Measurements from ENCODE around the gene ST6GAL2. TPM values are rescaled to one million over a fixed set of nuclear protein-coding genes. Genes with fewer than 3 reads are reported as not detected.

ST6GAL2 gene
- polyA plus RNA-seq, 1 of the 3 experiments (the other 2 are of a cell fraction) = 0.77 TPM

DNA sequence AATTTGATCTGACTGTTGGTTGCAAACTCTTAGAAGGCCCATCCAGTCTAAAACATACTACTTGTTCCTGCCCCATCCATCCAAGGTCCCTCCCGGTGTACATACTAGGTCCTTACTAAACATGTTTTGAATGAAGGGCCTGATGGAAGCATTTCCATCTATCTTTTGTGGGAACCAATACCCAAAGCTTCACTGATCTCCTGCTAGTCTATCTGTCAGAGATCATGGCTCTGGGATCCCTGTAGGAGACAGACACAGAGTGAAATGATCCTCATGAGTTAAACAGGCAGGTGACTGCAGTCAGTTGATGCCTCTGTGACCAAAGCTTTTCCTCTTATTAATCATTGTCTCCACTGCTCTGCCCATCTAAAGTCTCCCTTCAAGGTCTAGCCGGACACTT is 115.0 kb downstream of the ST6GAL2 start:
- Histone ChIP-seq H3K27me3 (ENCODE audit: insufficient read depth) (no peaks in the 10 kb centered on the region), H3K9ac (no peak overlapping the region), H3F3A (replicated peaks; ENCODE audit: insufficient read depth) (no peaks in the 10 kb centered on the region), H2AFZ (ENCODE audit: low read depth) (no peak overlapping the region), H3K4me1 (ENCODE audit: control insufficient read depth in 1 of 2, insufficient read depth in 2 of 2, low read depth in 1 of 2, low read length in 1 of 2) (no peaks in the 10 kb centered on the region), H4K20me1 (ENCODE audit: insufficient read depth) (no peaks in the 10 kb centered on the region), H3K4me3 (ENCODE audit: low read depth in 2 of 2, low read length in 1 of 2) (no peak overlapping the region), H3K4me2 (no peak overlapping the region), H3K9me2 (no peaks in the 10 kb centered on the region), H3K36me3 (replicated peaks in 1 of 2; ENCODE audit: control insufficient read depth in 1 of 2, insufficient read depth in 2 of 2, low read length in 1 of 2) (no peaks in the 10 kb centered on the region), H3K27ac (ENCODE audit: low read depth in 2 of 2, low read length in 1 of 2) (no peak overlapping the region), H3K79me2 (ENCODE audit: insufficient read depth) (no peaks in the 10 kb centered on the region), H3K9me3 (no peaks in the 10 kb centered on the region)
- 18% methylated on average over 2 of the region's 2 CpGs for WGBS (ENCODE audit: low lambda C conversion rate)
- POLR2A ChIA-PET = no interaction called here
- no peak for DNase-seq
- CTCF ChIA-PET = interaction anchor here (1.1 kb wide), 2 partner anchors 57 to 133 kb away, joined by 3 read pairs; no protein-coding TSS in a partner anchor
- TF ChIP-seq, protein P1, sequence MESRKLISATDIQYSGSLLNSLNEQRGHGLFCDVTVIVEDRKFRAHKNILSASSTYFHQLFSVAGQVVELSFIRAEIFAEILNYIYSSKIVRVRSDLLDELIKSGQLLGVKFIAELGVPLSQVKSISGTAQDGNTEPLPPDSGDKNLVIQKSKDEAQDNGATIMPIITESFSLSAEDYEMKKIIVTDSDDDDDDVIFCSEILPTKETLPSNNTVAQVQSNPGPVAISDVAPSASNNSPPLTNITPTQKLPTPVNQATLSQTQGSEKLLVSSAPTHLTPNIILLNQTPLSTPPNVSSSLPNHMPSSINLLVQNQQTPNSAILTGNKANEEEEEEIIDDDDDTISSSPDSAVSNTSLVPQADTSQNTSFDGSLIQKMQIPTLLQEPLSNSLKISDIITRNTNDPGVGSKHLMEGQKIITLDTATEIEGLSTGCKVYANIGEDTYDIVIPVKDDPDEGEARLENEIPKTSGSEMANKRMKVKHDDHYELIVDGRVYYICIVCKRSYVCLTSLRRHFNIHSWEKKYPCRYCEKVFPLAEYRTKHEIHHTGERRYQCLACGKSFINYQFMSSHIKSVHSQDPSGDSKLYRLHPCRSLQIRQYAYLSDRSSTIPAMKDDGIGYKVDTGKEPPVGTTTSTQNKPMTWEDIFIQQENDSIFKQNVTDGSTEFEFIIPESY (IDR thresholded peaks at IDR 0.05; ENCODE audit: borderline replicate concordance, low read depth) = no peak
- no peak for TF ChIP-seq RCOR1 (IDR thresholded peaks at IDR 0.05; ENCODE audit: low read length)
- no peak for TF ChIP-seq SIN3A (IDR thresholded peaks at IDR 0.05; ENCODE audit: borderline replicate concordance, low read depth, low read length)
- TF ChIP-seq FOXJ3 (CRISPR knock-in tag; IDR thresholded peaks at IDR 0.05) = no peak
- TF ChIP-seq, protein P2, sequence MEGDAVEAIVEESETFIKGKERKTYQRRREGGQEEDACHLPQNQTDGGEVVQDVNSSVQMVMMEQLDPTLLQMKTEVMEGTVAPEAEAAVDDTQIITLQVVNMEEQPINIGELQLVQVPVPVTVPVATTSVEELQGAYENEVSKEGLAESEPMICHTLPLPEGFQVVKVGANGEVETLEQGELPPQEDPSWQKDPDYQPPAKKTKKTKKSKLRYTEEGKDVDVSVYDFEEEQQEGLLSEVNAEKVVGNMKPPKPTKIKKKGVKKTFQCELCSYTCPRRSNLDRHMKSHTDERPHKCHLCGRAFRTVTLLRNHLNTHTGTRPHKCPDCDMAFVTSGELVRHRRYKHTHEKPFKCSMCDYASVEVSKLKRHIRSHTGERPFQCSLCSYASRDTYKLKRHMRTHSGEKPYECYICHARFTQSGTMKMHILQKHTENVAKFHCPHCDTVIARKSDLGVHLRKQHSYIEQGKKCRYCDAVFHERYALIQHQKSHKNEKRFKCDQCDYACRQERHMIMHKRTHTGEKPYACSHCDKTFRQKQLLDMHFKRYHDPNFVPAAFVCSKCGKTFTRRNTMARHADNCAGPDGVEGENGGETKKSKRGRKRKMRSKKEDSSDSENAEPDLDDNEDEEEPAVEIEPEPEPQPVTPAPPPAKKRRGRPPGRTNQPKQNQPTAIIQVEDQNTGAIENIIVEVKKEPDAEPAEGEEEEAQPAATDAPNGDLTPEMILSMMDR (IDR thresholded peaks at IDR 0.05) = no peak
- TF ChIP-seq POLR2AphosphoS5 (IDR thresholded peaks at IDR 0.05; ENCODE audit: low read depth, low read length) = no peak
- TF ChIP-seq, protein P3, sequence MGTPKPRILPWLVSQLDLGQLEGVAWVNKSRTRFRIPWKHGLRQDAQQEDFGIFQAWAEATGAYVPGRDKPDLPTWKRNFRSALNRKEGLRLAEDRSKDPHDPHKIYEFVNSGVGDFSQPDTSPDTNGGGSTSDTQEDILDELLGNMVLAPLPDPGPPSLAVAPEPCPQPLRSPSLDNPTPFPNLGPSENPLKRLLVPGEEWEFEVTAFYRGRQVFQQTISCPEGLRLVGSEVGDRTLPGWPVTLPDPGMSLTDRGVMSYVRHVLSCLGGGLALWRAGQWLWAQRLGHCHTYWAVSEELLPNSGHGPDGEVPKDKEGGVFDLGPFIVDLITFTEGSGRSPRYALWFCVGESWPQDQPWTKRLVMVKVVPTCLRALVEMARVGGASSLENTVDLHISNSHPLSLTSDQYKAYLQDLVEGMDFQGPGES (IDR thresholded peaks at IDR 0.05; ENCODE audit: low read depth, low read length) = no peak
- TF ChIP-seq EZH2phosphoT487 (IDR thresholded peaks at IDR 0.05; ENCODE audit: borderline replicate concordance, low read depth) = no peak
- TF ChIP-seq GATA2 (CRISPR knock-in tag; IDR thresholded peaks at IDR 0.05) = no peak
- no peak for TF ChIP-seq NFIC (IDR thresholded peaks at IDR 0.05; ENCODE audit: borderline replicate concordance)
- TF ChIP-seq YY1 (IDR thresholded peaks at IDR 0.05; ENCODE audit: low read depth) = no peak
- no peak for TF ChIP-seq EP300 (IDR thresholded peaks at IDR 0.05; ENCODE audit: borderline replicate concordance in 1 of 2, low read depth in 1 of 2, low read length in 1 of 2)
- no peak for TF ChIP-seq ELF1 (IDR thresholded peaks at IDR 0.05)
- TF ChIP-seq, protein P4, sequence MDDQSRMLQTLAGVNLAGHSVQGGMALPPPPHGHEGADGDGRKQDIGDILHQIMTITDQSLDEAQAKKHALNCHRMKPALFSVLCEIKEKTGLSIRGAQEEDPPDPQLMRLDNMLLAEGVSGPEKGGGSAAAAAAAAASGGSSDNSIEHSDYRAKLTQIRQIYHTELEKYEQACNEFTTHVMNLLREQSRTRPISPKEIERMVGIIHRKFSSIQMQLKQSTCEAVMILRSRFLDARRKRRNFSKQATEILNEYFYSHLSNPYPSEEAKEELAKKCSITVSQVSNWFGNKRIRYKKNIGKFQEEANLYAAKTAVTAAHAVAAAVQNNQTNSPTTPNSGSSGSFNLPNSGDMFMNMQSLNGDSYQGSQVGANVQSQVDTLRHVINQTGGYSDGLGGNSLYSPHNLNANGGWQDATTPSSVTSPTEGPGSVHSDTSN (IDR thresholded peaks at IDR 0.05) = no peak
- TF ChIP-seq MXI1 (IDR thresholded peaks at IDR 0.05; ENCODE audit: low read depth, low read length) = no peak
- TF ChIP-seq, protein P5, sequence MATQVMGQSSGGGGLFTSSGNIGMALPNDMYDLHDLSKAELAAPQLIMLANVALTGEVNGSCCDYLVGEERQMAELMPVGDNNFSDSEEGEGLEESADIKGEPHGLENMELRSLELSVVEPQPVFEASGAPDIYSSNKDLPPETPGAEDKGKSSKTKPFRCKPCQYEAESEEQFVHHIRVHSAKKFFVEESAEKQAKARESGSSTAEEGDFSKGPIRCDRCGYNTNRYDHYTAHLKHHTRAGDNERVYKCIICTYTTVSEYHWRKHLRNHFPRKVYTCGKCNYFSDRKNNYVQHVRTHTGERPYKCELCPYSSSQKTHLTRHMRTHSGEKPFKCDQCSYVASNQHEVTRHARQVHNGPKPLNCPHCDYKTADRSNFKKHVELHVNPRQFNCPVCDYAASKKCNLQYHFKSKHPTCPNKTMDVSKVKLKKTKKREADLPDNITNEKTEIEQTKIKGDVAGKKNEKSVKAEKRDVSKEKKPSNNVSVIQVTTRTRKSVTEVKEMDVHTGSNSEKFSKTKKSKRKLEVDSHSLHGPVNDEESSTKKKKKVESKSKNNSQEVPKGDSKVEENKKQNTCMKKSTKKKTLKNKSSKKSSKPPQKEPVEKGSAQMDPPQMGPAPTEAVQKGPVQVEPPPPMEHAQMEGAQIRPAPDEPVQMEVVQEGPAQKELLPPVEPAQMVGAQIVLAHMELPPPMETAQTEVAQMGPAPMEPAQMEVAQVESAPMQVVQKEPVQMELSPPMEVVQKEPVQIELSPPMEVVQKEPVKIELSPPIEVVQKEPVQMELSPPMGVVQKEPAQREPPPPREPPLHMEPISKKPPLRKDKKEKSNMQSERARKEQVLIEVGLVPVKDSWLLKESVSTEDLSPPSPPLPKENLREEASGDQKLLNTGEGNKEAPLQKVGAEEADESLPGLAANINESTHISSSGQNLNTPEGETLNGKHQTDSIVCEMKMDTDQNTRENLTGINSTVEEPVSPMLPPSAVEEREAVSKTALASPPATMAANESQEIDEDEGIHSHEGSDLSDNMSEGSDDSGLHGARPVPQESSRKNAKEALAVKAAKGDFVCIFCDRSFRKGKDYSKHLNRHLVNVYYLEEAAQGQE (IDR thresholded peaks at IDR 0.05; ENCODE audit: low read depth, low read length) = no peak
- no peak for TF ChIP-seq GABPA (IDR thresholded peaks at IDR 0.05; ENCODE audit: low read depth)
- no peak for TF ChIP-seq FOSL2 (IDR thresholded peaks at IDR 0.05; ENCODE audit: borderline replicate concordance, low read depth)
